Neural cell (in vitro differentiated cells): Measurements from ENCODE around the gene SMIM17. TPM values are rescaled to one million over a fixed set of nuclear protein-coding genes. Genes with fewer than 3 reads are reported as not detected.

Experiments used
- H2AFZ ChIP-seq: fragments of 200-600, 300-800 bp; sonication (generic), shearing (Covaris generic); 2 replicates; pipeline ENCODE4 v1.6.0; 2014; ENCODE audit warnings: low read depth, mild to moderate bottlenecking, antibody characterized with exemption, low read length, moderate library complexity
- H3F3A ChIP-seq: fragments of 200-600 bp; shearing (Covaris generic); 2 replicates; pipeline ENCODE4 v1.6.1; 2016; ENCODE audit warnings: mild to moderate bottlenecking, moderate library complexity, mixed read lengths, antibody characterized with exemption, low read length; ENCODE audit not compliant: insufficient read depth, poor library complexity, severe bottlenecking
- H3K27ac ChIP-seq: fragments of 200-600, 300-800 bp; sonication (generic), shearing (Covaris generic); 2 replicates; pipeline ENCODE4 v1.5.1; 2014; ENCODE audit warnings: mild to moderate bottlenecking, low read length, moderate library complexity
- H3K27me3 ChIP-seq: fragments of 300-800, 200-600 bp; sonication (generic), shearing (Covaris generic); 2 replicates; pipeline ENCODE4 v1.6.0; 2014; ENCODE audit warnings: mild to moderate bottlenecking, low read depth, low read length, moderate library complexity; ENCODE audit not compliant: insufficient read depth
- H3K36me3 ChIP-seq: fragments of 300-800, 200-600 bp; sonication (generic), shearing (Covaris generic); 2 replicates; pipeline ENCODE4 v1.5.1; 2014; ENCODE audit warnings: mild to moderate bottlenecking, antibody characterized with exemption, low read length, moderate library complexity; ENCODE audit not compliant: insufficient read depth
- H3K4me2 ChIP-seq: fragments of 300-800, 200-600 bp; sonication (generic), shearing (Covaris generic); 2 replicates; pipeline ENCODE4 v1.6.0; 2014; ENCODE audit warnings: mild to moderate bottlenecking, low read length
- H3K4me3 ChIP-seq: fragments of 300-800, 200-600 bp; sonication (generic), shearing (Covaris generic); 2 replicates; pipeline ENCODE4 v1.5.1; 2014; ENCODE audit warnings: mild to moderate bottlenecking, low read length, moderate library complexity
- H3K79me2 ChIP-seq: fragments of 200-600 bp; shearing (Covaris generic); replicated peaks from 2 replicates; pipeline ENCODE4 v1.6.0; 2014; ENCODE audit warnings: mild to moderate bottlenecking, low read length, moderate library complexity; ENCODE audit not compliant: insufficient read depth
- H3K9ac ChIP-seq: fragments of 300-800, 200-600 bp; sonication (generic), shearing (Covaris generic); 2 replicates; pipeline ENCODE4 v1.6.1; 2016; ENCODE audit warnings: mild to moderate bottlenecking, low read length, mixed read lengths
- H3K9me2 ChIP-seq: fragments of 200-600 bp; shearing (Covaris generic); 2 replicates; pipeline ENCODE4 v1.6.1; 2016; ENCODE audit warnings: mild to moderate bottlenecking, low read length, mixed read lengths; ENCODE audit not compliant: insufficient read depth
- H3K9me3 ChIP-seq: fragments of 200-600, 300-800 bp; sonication (generic), shearing (Covaris generic); 2 replicates; pipeline ENCODE4 v1.6.1; 2016; ENCODE audit warnings: mild to moderate bottlenecking, mixed run types, low read length, moderate library complexity, mixed read lengths
- H4K20me1 ChIP-seq: fragments of 200-600 bp; shearing (Covaris generic); 2 replicates; pipeline ENCODE4 v1.6.1; 2016; ENCODE audit warnings: mild to moderate bottlenecking, mixed run types; ENCODE audit not compliant: insufficient read depth
- CTCF ChIP-seq: fragments of 450-650 bp; IDR thresholded peaks from 2 replicates; pipeline ENCODE4 v1.5.1; 2014; ENCODE audit warnings: antibody characterized with exemption, mild to moderate bottlenecking, moderate library complexity; ENCODE audit not compliant: poor library complexity, severe bottlenecking
- EP300 ChIP-seq: fragments of 450-650 bp; conservative IDR thresholded peaks from 2 replicates; pipeline ENCODE4 v1.6.1; 2014; ENCODE audit warnings: antibody characterized with exemption, mild to moderate bottlenecking, moderate library complexity; ENCODE audit not compliant: poor library complexity, severe bottlenecking
- EZH2 ChIP-seq: fragments of 200-600, 300-800 bp; shearing (Covaris generic), sonication (generic); IDR thresholded peaks from 2 replicates; pipeline ENCODE4 v1.6.1; 2014; ENCODE audit warnings: antibody characterized with exemption, low read length, borderline replicate concordance, mild to moderate bottlenecking; ENCODE audit not compliant: insufficient read depth, poor library complexity, severe bottlenecking
- MXI1 ChIP-seq: fragments of 450-650 bp; conservative IDR thresholded peaks from 2 replicates; pipeline ENCODE4 v1.6.1; 2014; ENCODE audit warnings: antibody characterized with exemption, mild to moderate bottlenecking; ENCODE audit not compliant: poor library complexity, severe bottlenecking
- POLR2AphosphoS5 ChIP-seq: IDR thresholded peaks from 2 replicates; pipeline ENCODE4 v1.6.1; 2012
- RAD21 ChIP-seq: fragments of 450-650 bp; conservative IDR thresholded peaks from 2 replicates; pipeline ENCODE4 v1.6.1; 2014; ENCODE audit warnings: antibody characterized with exemption, mild to moderate bottlenecking, moderate library complexity
- REST ChIP-seq: IDR thresholded peaks from 2 replicates; pipeline ENCODE4 v1.6.1; 2012; ENCODE audit warnings: borderline replicate concordance
- SMC3 ChIP-seq: fragments of 450-650 bp; conservative IDR thresholded peaks from 2 replicates; pipeline ENCODE4 v1.6.1; 2014; ENCODE audit warnings: antibody characterized with exemption, mild to moderate bottlenecking, moderate library complexity; ENCODE audit not compliant: poor library complexity
- TAF1 ChIP-seq: IDR thresholded peaks from 2 replicates; pipeline ENCODE4 v1.6.1; 2012; ENCODE audit warnings: low read depth
- polyA plus RNA-seq: library from polyadenylated mRNA; depleted of rRNA; stranded (reverse); fragments of >200 nt; gene quantifications from 2 replicates; pipeline ENCODE4 v1.2.3, GENCODE V29; 2014

SMIM17 gene
- polyA plus RNA-seq, 1 donor from 2014 or later = 14.2 TPM

- Histone ChIP-seq H2AFZ (no peak overlapping the region), H3K9me3 (peaks cover 23% of the 10 kb centered on the region), H4K20me1 (no peaks in the 10 kb centered on the region), H3K36me3 (no peaks in the 10 kb centered on the region), H3K9ac (no peak overlapping the region), H3K27me3 (no peaks in the 10 kb centered on the region), H3K9me2 (no peaks in the 10 kb centered on the region), H3K4me2 (no peak overlapping the region), H3K27ac (no peak overlapping the region), H3F3A (no peaks in the 10 kb centered on the region), H3K79me2 (no peaks in the 10 kb centered on the region), H3K4me3 (no peak overlapping the region)
- TF ChIP-seq POLR2AphosphoS5 (no peak), TAF1 (no peak), SMC3 (no peak), EZH2 (no peak), REST (no peak), MXI1 (no peak), RAD21 (no peak), CTCF (no peak), EP300 (no peak)
Observed at GRCh38 chr19:56639217-56639616, 3.7 kb upstream of the SMIM17 start.

- Histone ChIP-seq H3K36me3 (no peaks in the 10 kb centered on the region), H3K9me3 (peaks cover 30% of the 10 kb centered on the region), H3K79me2 (no peaks in the 10 kb centered on the region), H3K27me3 (no peaks in the 10 kb centered on the region), H3K9ac (no peak overlapping the region), H3K9me2 (no peaks in the 10 kb centered on the region), H3K27ac (no peak overlapping the region), H3K4me2 (no peak overlapping the region), H2AFZ (no peak overlapping the region), H4K20me1 (no peaks in the 10 kb centered on the region), H3K4me3 (no peak overlapping the region), H3F3A (no peaks in the 10 kb centered on the region)
- TF ChIP-seq REST (no peak), TAF1 (no peak), EZH2 (no peak), EP300 (no peak), CTCF (no peak), RAD21 (no peak), SMC3 (no peak), POLR2AphosphoS5 (no peak), MXI1 (no peak)
Observed at GRCh38 chr19:56643460-56643955, 549 bp downstream of the SMIM17 start.
